Measurements from ENCODE around the gene FSTL3.
A peak's percentile ranks its signal among the peaks of the same experiment; 100 is the strongest.
"Not testable (repeated sequence)": the region's sequence is repeated elsewhere in the genome, so short reads cannot be mapped to it uniquely, and the experiment has no call there.

The FSTL3 gene

GRCh38 chr19:661427-662196, 14.6 kb upstream of the FSTL3 start:
- no peak for DNase-seq (ENCODE audit: low read depth, low spot score)

- peak; percentile 60 for DNase-seq (ENCODE audit: low read depth, low spot score)
Measured at GRCh38 chr19:662207-662961, 13.8 kb upstream of the FSTL3 start.

- peak; percentile 94 for DNase-seq (ENCODE audit: low read depth, low spot score)
Measured at GRCh38 chr19:662962-663681, 13.1 kb upstream of the FSTL3 start, which contains the start of gene RNF126. TSS of gene RNF126 (minus strand) at chr19:663214. CDS start at chr19:663121, 93 bp downstream.

GRCh38 chr19:663682-664117, 12.5 kb upstream of the FSTL3 start:
- no peak for DNase-seq (ENCODE audit: low read depth, low spot score)

GRCh38 chr19:664913-665443, 11.2 kb upstream of the FSTL3 start:
- peak; percentile 68 for DNase-seq (ENCODE audit: low read depth, low spot score)

GRCh38 chr19:666985-667573, 9.1 kb upstream of the FSTL3 start:
- DNase-seq (ENCODE audit: low read depth, low spot score), result not testable (repeated sequence)

- not testable (repeated sequence) for DNase-seq (ENCODE audit: low read depth, low spot score)
Measured at GRCh38 chr19:668675-669434, 7.3 kb upstream of the FSTL3 start.

GRCh38 chr19:670609-671075, 5.5 kb upstream of the FSTL3 start:
- DNase-seq (ENCODE audit: low read depth, low spot score), result no peak

GRCh38 chr19:674282-675151, 1.7 kb upstream of the FSTL3 start:
- no peak for DNase-seq (ENCODE audit: low read depth, low spot score)

- no peak for DNase-seq (ENCODE audit: low read depth, low spot score)
Measured at GRCh38 chr19:676007-676338, 219 bp upstream of the FSTL3 start.

GRCh38 chr19:677201-677600, 1.0 kb downstream of the FSTL3 start:
- no peak for DNase-seq (ENCODE audit: low read depth, low spot score)

GRCh38 chr19:677601-678436, 1.6 kb downstream of the FSTL3 start:
- no peak for DNase-seq (ENCODE audit: low read depth, low spot score)

GRCh38 chr19:678791-679388, 2.7 kb downstream of the FSTL3 start:
- DNase-seq (ENCODE audit: low read depth, low spot score), result no peak

- no peak for DNase-seq (ENCODE audit: low read depth, low spot score)
Measured at GRCh38 chr19:679418-680286, 3.5 kb downstream of the FSTL3 start.

GRCh38 chr19:680287-681028, 4.3 kb downstream of the FSTL3 start:
- DNase-seq (ENCODE audit: low read depth, low spot score), result peak; percentile 100
